ENCODE results near the gene KCTD13. TPM values are rescaled to one million over a fixed set of nuclear protein-coding genes. Genes with fewer than 3 reads are reported as not detected.

KCTD13 gene
- total and polyA plus RNA-seq, 2 of the 8 experiments (the other 6 are each of a cell fraction or from before 2014, with no cell fraction given): 9.2 to 10.8 TPM

DNA sequence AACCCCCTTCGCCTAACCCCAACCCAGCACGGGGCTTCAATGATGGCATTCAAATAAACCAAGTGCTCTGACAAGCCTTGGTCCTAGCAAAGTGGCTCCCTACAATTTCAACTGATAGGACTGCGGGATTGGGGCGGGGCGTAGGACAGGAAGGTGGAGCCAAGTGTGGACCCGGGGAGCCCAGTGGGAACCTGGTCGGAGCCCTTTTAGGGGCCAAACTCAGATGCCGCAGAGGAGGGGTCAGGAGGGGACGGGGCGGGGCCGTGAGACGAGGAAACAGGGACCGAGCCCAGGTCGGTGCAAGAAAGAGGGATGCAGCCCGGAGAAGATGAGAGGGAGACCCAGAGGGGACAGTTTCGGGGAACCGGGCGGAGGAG is 49.8 kb downstream of the KCTD13 start:
- H4K20me1 ChIP-seq (replicated peaks in 1 of 2; ENCODE audit: control insufficient read depth in 1 of 2, insufficient read depth in 2 of 2, low read length in 2 of 2): peaks cover 1 to 2% of the 10 kb centered on the region in 2 experiments
- H3K79me1 ChIP-seq (ENCODE audit: low read depth, low read length): no peaks in the 10 kb centered on the region
- TF ChIP-seq JUND (IDR thresholded peaks at IDR 0.05; ENCODE audit: low read length) (no peak), YY1 (IDR thresholded peaks at IDR 0.05; ENCODE audit: low read depth, low read length) (no peak), EZH2 (IDR thresholded peaks at IDR 0.05; ENCODE audit: low read depth, low read length, severe bottlenecking) (no peak), FOSL1 (IDR thresholded peaks at IDR 0.05; ENCODE audit: insufficient read depth, low read depth, low read length) (no peak)
- peaks cover 0 to 5% (median 2%) of the 10 kb centered on the region in 4 experiments; a peak in 3 of 8 replicates for H3K36me3 ChIP-seq (ENCODE audit: control insufficient read depth in 2 of 4, insufficient read depth in 4 of 4, low read length in 3 of 4)
- POLR2A ChIA-PET (ENCODE audit: partially characterized antibody): interaction anchor here (0.7 to 2.2 kb wide), 4 partner anchors 13 to 161 kb away, joined by 4 to 15 read pairs (median 5); partner anchors contain the start of genes ASPHD1, CDIPT and SEZ6L2
- H4K5ac ChIP-seq (ENCODE audit: insufficient read length, low read depth, low read length): no peak overlapping the region
- H2BK5ac ChIP-seq (ENCODE audit: low read depth, low read length): no peak overlapping the region
- H3K23ac ChIP-seq (ENCODE audit: insufficient read length): no peak overlapping the region
- H3K14ac ChIP-seq (ENCODE audit: insufficient read length): no peak overlapping the region
- H4K8ac ChIP-seq (ENCODE audit: extremely low read depth, insufficient read depth, low read length): no peak overlapping the region
- no peaks in the 10 kb centered on the region for H3K27me3 ChIP-seq (replicated peaks in 1 of 4; ENCODE audit: control insufficient read depth in 3 of 4, extremely low read depth in 1 of 4, insufficient read depth in 3 of 4, low read length in 3 of 4)
- no peak overlapping the region for H3K18ac ChIP-seq (ENCODE audit: extremely low read depth, low read length)
- 15% methylated on average over 15 of the region's 18 CpGs; no CpG with 5 or more reads in 1 of the 2 experiments for whole genome bisulfite sequencing, 2 experiments (ENCODE audit: extremely low coverage in 1 of 2, insufficient coverage in 1 of 2, insufficient read length in 1 of 2, insufficient replicate concordance in 2 of 2, low coverage in 1 of 2, low lambda C conversion rate in 2 of 2, missing lambda C conversion rate in 1 of 2)
- H3K4me2 ChIP-seq (ENCODE audit: insufficient read depth in 1 of 2, low read depth in 2 of 2, low read length in 2 of 2): peak overlapping the region; percentile 69 to 91
- no peak overlapping the region for H3K4ac ChIP-seq (replicated peaks; ENCODE audit: insufficient read length, low read depth, low read length)
- H2BK15ac ChIP-seq (ENCODE audit: low read length): no peak overlapping the region
- H4K91ac ChIP-seq (replicated peaks; ENCODE audit: insufficient read length, low read length): no peak overlapping the region
- no peaks in the 10 kb centered on the region for H3K9me3 ChIP-seq (ENCODE audit: insufficient read depth in 2 of 2, low read depth in 1 of 2, low read length in 1 of 2)
- no peak overlapping the region for H3K9ac ChIP-seq (replicated peaks in 1 of 4; ENCODE audit: extremely low read depth in 1 of 4, low read depth in 3 of 4, low read length in 3 of 4)
- H3K23me2 ChIP-seq (ENCODE audit: low read depth, low read length): peaks cover 7% of the 10 kb centered on the region; the same call in 1 of the 2 replicates
- peak overlapping the region; percentile 41 to 64 (median 52) for H3K4me3 ChIP-seq (ENCODE audit: extremely low read depth in 1 of 4, insufficient read depth in 2 of 4, low read depth in 3 of 4, low read length in 4 of 4)
- H3K56ac ChIP-seq (replicated peaks; ENCODE audit: insufficient read length, low read depth, low read length): no peak overlapping the region
- no peak for FAIRE-seq
- no peak overlapping the region; the same call in 1 of the 2 replicates for H2AFZ ChIP-seq (ENCODE audit: low read length)
- H2AK5ac ChIP-seq (ENCODE audit: low read depth, low read length): no peak overlapping the region
- H3K27ac ChIP-seq (ENCODE audit: low read depth, low read length): no peak overlapping the region
- H2BK20ac ChIP-seq (ENCODE audit: low read length): no peak overlapping the region
- no peak overlapping the region for H2BK120ac ChIP-seq (replicated peaks; ENCODE audit: low read depth, low read length)
- CTCF ChIA-PET (ENCODE audit: partially characterized antibody): interaction anchor here (0.8 to 3.5 kb wide), 2 partner anchors 12 to 145 kb away, joined by 3 to 10 read pairs; partner anchors contain the start of gene CDIPT
- peak in 1 of 2 experiments; percentile 49 for DNase-seq (ENCODE audit: low read depth in 1 of 2, low spot score in 2 of 2)
- peaks cover 0 to 11% (median 7%) of the 10 kb centered on the region in 4 experiments; a peak in 5 of 7 replicates for H3K4me1 ChIP-seq (replicated peaks in 1 of 4; ENCODE audit: control insufficient read depth in 3 of 4, insufficient read depth in 4 of 4, low read length in 3 of 4)
- no peak overlapping the region for H2BK12ac ChIP-seq (ENCODE audit: low read depth, low read length)
- no peaks in the 10 kb centered on the region; a peak in 1 of 4 replicates for H3K79me2 ChIP-seq (ENCODE audit: control insufficient read depth in 1 of 2, insufficient read depth in 2 of 2, low read length in 2 of 2)

All from H1 (cell line).